Measurements from ENCODE around the gene HSPB9. TPM values are rescaled to one million over a fixed set of nuclear protein-coding genes. Genes with fewer than 3 reads are reported as not detected.

The HSPB9 gene
- total RNA-seq, 1 experiment from 2014 or later: not detected

DNA sequence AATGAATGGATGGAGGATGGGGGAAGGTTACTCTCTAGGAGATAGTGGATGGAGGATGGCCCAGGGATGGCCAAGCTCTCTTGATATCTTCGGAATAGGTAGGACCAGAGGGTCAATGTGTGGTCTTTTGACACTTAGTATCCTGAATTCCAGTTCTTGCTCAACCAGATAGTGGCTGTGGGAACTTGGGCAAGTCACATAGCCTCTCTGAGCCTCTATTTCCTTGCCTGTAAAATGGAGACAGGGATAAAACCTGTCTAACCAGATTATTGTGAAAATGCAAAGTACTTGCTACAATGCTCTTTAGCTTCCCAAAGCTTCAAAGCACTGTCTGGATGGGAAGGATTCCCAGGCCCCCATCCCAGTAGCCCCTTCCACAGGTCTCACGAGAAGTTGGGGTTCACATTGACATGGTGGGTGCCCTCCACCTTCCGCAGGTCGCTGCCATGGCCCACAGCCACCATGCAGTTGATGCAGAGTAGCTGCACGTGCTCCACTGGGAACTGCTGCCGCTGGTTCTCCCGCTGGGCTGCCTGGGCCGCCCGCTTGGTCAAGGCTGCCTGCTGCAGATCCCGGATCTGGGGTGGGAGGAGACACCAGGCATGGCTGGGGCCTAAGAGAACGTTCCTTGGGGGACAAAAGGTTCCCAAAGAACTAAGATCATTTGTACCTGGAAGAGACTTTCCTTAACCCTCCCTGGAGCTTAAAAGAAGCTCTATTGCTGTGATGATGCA lies 19.2 kb upstream of the HSPB9 start:
- no peak overlapping the region for H3K4me3 ChIP-seq
- intact Hi-C loops (cut with micrococcal nuclease; ENCODE audit: unreplicated experiment): loop anchor here (5.0 kb wide), 1 partner anchor 51 kb away; the partner anchor contains the start of gene C17orf113
- TF ChIP-seq EZH2 (IDR thresholded peaks at IDR 0.05; ENCODE audit: low read depth): no peak
- no peak for DNase-seq
- H3K9me3 ChIP-seq (ENCODE audit: insufficient read depth, low read depth): no peaks in the 10 kb centered on the region
- H3F3A ChIP-seq (ENCODE audit: insufficient read depth, low read depth): peaks cover 5% of the 10 kb centered on the region; the same call in 1 of the 2 replicates
- POLR2A ChIA-PET (ENCODE audit: unreplicated experiment): interaction anchor here (0.5 kb wide), 1 partner anchor 1213 kb away, joined by 3 read pairs; no protein-coding TSS in a partner anchor
- H3K27me3 ChIP-seq (ENCODE audit: insufficient read depth, low read depth): no peaks in the 10 kb centered on the region
- BruUV-seq (replicated peaks): no TSS peak
- no peaks in the 10 kb centered on the region for H3K36me3 ChIP-seq (ENCODE audit: low read depth)
- H3K4me2 ChIP-seq: no peak overlapping the region
- CTCF ChIA-PET: interaction anchor here (1.1 kb wide), 1 partner anchor 78 kb away, joined by 3 read pairs; no protein-coding TSS in a partner anchor
- H2AFZ ChIP-seq: no peak overlapping the region
- no peaks in the 10 kb centered on the region for H3K4me1 ChIP-seq (replicated peaks; ENCODE audit: insufficient read depth)
- no peaks in the 10 kb centered on the region for H3K79me2 ChIP-seq (ENCODE audit: low read depth)
- no peak overlapping the region for H3K27ac ChIP-seq
- no peaks in the 10 kb centered on the region for H4K20me1 ChIP-seq (ENCODE audit: insufficient read depth)
- H3K9me2 ChIP-seq (ENCODE audit: insufficient read depth): no peaks in the 10 kb centered on the region

GRCh38 chr17:42104264-42104663 lies 18.3 kb upstream of the HSPB9 start:
- Histone ChIP-seq H3F3A (ENCODE audit: insufficient read depth, low read depth) (peaks cover 5% of the 10 kb centered on the region; the same call in 1 of the 2 replicates), H3K9me3 (ENCODE audit: insufficient read depth, low read depth) (no peaks in the 10 kb centered on the region), H3K36me3 (ENCODE audit: low read depth) (no peaks in the 10 kb centered on the region), H3K4me2 (no peak overlapping the region), H3K27ac (no peak overlapping the region), H3K79me2 (ENCODE audit: low read depth) (no peaks in the 10 kb centered on the region), H4K20me1 (ENCODE audit: insufficient read depth) (no peaks in the 10 kb centered on the region), H3K4me1 (replicated peaks; ENCODE audit: insufficient read depth) (no peaks in the 10 kb centered on the region), H3K4me3 (no peak overlapping the region), H3K27me3 (ENCODE audit: insufficient read depth, low read depth) (no peaks in the 10 kb centered on the region), H3K9me2 (ENCODE audit: insufficient read depth) (no peaks in the 10 kb centered on the region), H2AFZ (no peak overlapping the region)
- intact Hi-C loops (cut with micrococcal nuclease; ENCODE audit: unreplicated experiment): loop anchor here (5.0 kb wide), 1 partner anchor 52 kb away; the partner anchor contains the start of gene C17orf113
- DNase-seq: no peak
- ChIA-PET CTCF (interaction anchor here (1.1 kb wide), 1 partner anchor 79 kb away, joined by 3 read pairs; no protein-coding TSS in a partner anchor), POLR2A (ENCODE audit: unreplicated experiment) (no interaction called here)
- BruUV-seq (replicated peaks): no TSS peak
- TF ChIP-seq, protein P1, sequence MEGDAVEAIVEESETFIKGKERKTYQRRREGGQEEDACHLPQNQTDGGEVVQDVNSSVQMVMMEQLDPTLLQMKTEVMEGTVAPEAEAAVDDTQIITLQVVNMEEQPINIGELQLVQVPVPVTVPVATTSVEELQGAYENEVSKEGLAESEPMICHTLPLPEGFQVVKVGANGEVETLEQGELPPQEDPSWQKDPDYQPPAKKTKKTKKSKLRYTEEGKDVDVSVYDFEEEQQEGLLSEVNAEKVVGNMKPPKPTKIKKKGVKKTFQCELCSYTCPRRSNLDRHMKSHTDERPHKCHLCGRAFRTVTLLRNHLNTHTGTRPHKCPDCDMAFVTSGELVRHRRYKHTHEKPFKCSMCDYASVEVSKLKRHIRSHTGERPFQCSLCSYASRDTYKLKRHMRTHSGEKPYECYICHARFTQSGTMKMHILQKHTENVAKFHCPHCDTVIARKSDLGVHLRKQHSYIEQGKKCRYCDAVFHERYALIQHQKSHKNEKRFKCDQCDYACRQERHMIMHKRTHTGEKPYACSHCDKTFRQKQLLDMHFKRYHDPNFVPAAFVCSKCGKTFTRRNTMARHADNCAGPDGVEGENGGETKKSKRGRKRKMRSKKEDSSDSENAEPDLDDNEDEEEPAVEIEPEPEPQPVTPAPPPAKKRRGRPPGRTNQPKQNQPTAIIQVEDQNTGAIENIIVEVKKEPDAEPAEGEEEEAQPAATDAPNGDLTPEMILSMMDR (conservative IDR thresholded peaks at IDR 0.05): no peak
- TF ChIP-seq EZH2 (IDR thresholded peaks at IDR 0.05; ENCODE audit: low read depth): no peak

- H3K4me3 ChIP-seq: no peak overlapping the region
- POLR2A ChIA-PET (ENCODE audit: unreplicated experiment): interaction anchor here (0.6 kb wide), 1 partner anchor 217 kb away, joined by 3 read pairs; no protein-coding TSS in a partner anchor
- no peak overlapping the region for H3K27ac ChIP-seq
- no peak for DNase-seq
- H4K20me1 ChIP-seq (ENCODE audit: insufficient read depth): no peaks in the 10 kb centered on the region
- H2AFZ ChIP-seq: no peak overlapping the region
- H3K79me2 ChIP-seq (ENCODE audit: low read depth): no peaks in the 10 kb centered on the region
- no peaks in the 10 kb centered on the region for H3K9me2 ChIP-seq (ENCODE audit: insufficient read depth)
- no peak overlapping the region for H3K4me2 ChIP-seq
- no peaks in the 10 kb centered on the region for H3K9me3 ChIP-seq (ENCODE audit: insufficient read depth, low read depth)
- CTCF ChIA-PET: no interaction called here
- H3K27me3 ChIP-seq (ENCODE audit: insufficient read depth, low read depth): no peaks in the 10 kb centered on the region
- peaks cover 5% of the 10 kb centered on the region; the same call in 1 of the 2 replicates for H3F3A ChIP-seq (ENCODE audit: insufficient read depth, low read depth)
- no TSS peak for BruUV-seq (replicated peaks)
- no peak for TF ChIP-seq EZH2 (IDR thresholded peaks at IDR 0.05; ENCODE audit: low read depth)
- TF ChIP-seq, protein P1 (conservative IDR thresholded peaks at IDR 0.05): no peak
- H3K4me1 ChIP-seq (replicated peaks; ENCODE audit: insufficient read depth): no peaks in the 10 kb centered on the region
- H3K36me3 ChIP-seq (ENCODE audit: low read depth): no peaks in the 10 kb centered on the region
- intact Hi-C loops (cut with micrococcal nuclease; ENCODE audit: unreplicated experiment): no loop called here
These were observed 16.6 kb upstream of the HSPB9 start for GRCh38 chr17:42106009-42106408.

All from PC-9 (cell line).